ENCODE results near the gene HOXC5. TPM values are rescaled to one million over a fixed set of nuclear protein-coding genes. Genes with fewer than 3 reads are reported as not detected.

HOXC5 gene
- total and polyA plus RNA-seq, 2 donors (not counting 1 experiment from before 2014, with no cell fraction given) = not detected

- H3K27ac ChIP-seq (ENCODE audit: low read length in 2 of 2) = no peak overlapping the region
- no peaks in the 10 kb centered on the region for H3K79me2 ChIP-seq (ENCODE audit: control insufficient read depth, insufficient read depth, low read length)
- ChIA-PET POLR2A (interaction anchor here (0.6 kb wide), 1 partner anchor 205 kb away, joined by 8 read pairs; no protein-coding TSS in a partner anchor), CTCF (interaction anchor here (0.7 to 6.7 kb wide), 4 partner anchors 179 to 388 kb away, joined by 3 to 106 read pairs (median 6); partner anchors contain the start of gene SMUG1)
- DNase-seq = no peak
- Mint-ChIP-seq H3K27ac (no peak overlapping the region), H3K27me3 (peaks cover 71% of the 10 kb centered on the region), H3K9me3 (ENCODE audit: insufficient read depth) (no peaks in the 10 kb centered on the region), H3K4me3 (peak overlapping the region; percentile 30), H3K4me1 (peaks cover 30% of the 10 kb centered on the region)
- no peak overlapping the region for H2AFZ ChIP-seq (ENCODE audit: insufficient read depth, low read depth, low read length, poor library complexity, severe bottlenecking)
- TF ChIP-seq EZH2 (IDR thresholded peaks at IDR 0.05; ENCODE audit: borderline replicate concordance, insufficient read depth, low read depth, low read length, poor library complexity, severe bottlenecking) (no peak), CTCF (IDR thresholded peaks at IDR 0.05) (no peak)
- H3K4me3 ChIP-seq (ENCODE audit: control extremely low read depth in 1 of 5, extremely low read depth in 1 of 5, insufficient read depth in 1 of 5, low read depth in 2 of 5, low read length in 4 of 5) = no peak overlapping the region
- H3K9ac ChIP-seq (ENCODE audit: low read length) = no peak overlapping the region
- peaks cover 0 to 92% (median 83%) of the 10 kb centered on the region in 4 experiments for H3K27me3 ChIP-seq (replicated peaks in 1 of 4; ENCODE audit: control extremely low read depth in 1 of 4, control insufficient read depth in 3 of 4, insufficient read depth in 4 of 4, low read length in 3 of 4)
- no peaks in the 10 kb centered on the region for H4K20me1 ChIP-seq (ENCODE audit: control insufficient read depth, insufficient read depth, low read length, poor library complexity, severe bottlenecking)
- peaks cover 0 to 36% (median 6%) of the 10 kb centered on the region in 3 donors for H3K9me3 ChIP-seq (ENCODE audit: control extremely low read depth in 1 of 3, control insufficient read depth in 2 of 3, insufficient read depth in 1 of 3, low read length in 2 of 3)
- intact Hi-C loops (cut with micrococcal nuclease) = loop anchor here (5.0 kb wide), 2 partner anchors 34 to 59 kb away; partner anchors contain the start of gene HOXC12
- no peak for ATAC-seq (ENCODE audit: low read depth)
- WGBS (ENCODE audit: insufficient coverage) = 11% methylated on average over 9 of the region's 17 CpGs
- H3K36me3 ChIP-seq (replicated peaks in 1 of 2; ENCODE audit: control extremely low read depth in 1 of 2, control insufficient read depth in 1 of 2, extremely low read depth in 1 of 2, insufficient read depth in 2 of 2, low read length in 1 of 2) = no peaks in the 10 kb centered on the region
- no peak overlapping the region for H3K4me2 ChIP-seq (replicated peaks; ENCODE audit: low read depth, low read length, poor library complexity, severe bottlenecking)
- H3K4me1 ChIP-seq (ENCODE audit: control insufficient read depth in 2 of 2, insufficient read depth in 2 of 2, low read length in 2 of 2) = peaks cover 28 to 59% of the 10 kb centered on the region in 2 donors
Measured at GRCh38 chr12:54010972-54011664, 21.7 kb upstream of the HOXC5 start.
